Inferior parietal cortex (tissue), 1 donor: Measurements from ENCODE around the gene TLX2.
A peak's percentile ranks its signal among the peaks of the same experiment; 100 is the strongest.

Experiments used
- DNase-seq: peaks from one replicate; pipeline ENCODE4 v3.0.0-alpha.2; 2016; ENCODE audit errors: extremely low spot score

Gene TLX2

DNA sequence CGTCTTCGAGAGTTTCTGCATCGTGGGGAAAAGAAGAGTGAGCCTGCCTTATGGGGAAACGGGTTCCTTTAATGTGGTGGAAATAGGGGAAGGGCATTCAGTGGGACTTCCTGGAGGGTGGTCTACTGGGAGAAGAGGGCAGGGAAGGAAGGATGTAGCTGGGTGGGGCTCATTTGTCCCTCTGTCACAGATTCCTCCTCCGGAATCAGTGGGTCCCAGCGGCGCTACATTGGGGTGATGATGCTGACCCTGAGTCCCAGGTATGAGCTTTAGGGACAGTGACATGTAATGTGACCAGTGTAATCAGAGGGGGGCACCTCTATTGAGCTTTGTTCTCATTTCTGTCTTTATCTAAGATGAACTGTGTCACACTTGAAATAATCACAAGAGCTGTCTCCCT lies 17.4 kb downstream of the TLX2 start:
- no peak for DNase-seq

DNA sequence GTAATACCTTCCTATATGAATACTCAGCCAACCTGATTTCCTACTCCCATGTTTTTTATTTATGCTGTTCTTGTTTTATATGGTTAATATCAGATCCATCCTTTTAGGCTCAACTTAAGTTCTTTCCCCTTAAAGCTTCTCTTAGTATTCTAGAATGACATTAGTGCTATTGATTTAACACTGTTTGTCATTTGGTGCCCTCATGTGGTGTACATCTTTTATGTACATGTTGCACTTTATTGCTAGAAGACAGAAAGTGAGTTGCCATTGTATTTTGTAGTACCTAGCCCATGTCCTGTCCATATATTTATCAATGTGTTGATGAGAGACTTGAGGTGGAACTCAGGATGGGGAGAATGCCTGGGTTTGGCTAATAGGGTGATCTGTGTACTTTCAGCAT lies 18.0 kb downstream of the TLX2 start:
- no peak for DNase-seq

DNA sequence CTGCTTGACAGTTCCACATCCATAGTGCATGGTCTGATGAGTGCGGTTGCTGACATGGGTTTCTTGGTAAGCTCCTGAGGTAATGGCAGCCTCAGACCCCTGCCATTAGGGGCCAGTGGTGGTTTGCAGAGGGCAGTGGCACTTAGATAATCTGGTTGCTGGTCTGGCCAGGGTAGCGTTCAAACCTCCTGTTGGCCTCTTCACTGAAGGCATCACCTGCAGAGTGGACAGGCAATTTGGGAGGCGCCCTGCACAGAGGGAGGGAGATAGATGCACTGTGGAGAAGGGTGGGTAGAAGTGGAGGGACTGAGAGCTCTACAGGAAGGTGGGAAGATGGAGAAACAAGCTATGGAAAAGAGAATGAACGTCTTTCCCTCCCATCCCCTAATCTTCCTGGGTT lies 19.2 kb downstream of the TLX2 start:
- DNase-seq, result no peak

DNA sequence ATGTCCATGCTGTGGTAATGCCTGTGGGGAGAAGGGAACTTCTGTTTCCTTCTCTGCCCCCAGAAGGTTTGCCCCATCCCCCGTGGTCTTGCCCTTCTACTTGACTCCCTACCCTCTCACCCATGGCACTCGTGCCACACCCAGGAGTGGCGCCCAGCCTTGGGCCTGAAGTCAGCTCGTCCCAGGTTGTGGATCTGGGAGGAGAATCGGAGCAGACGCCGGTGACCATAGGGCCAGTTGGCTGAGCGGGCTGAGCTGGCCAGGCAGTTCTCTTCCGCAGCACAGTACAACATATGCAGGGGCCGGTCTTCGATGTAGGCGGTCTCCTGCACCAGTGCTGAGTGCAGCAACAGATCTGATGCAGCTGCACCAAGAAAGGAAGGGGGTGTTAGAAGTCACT lies 20.2 kb downstream of the TLX2 start:
- DNase-seq, result no peak

DNA sequence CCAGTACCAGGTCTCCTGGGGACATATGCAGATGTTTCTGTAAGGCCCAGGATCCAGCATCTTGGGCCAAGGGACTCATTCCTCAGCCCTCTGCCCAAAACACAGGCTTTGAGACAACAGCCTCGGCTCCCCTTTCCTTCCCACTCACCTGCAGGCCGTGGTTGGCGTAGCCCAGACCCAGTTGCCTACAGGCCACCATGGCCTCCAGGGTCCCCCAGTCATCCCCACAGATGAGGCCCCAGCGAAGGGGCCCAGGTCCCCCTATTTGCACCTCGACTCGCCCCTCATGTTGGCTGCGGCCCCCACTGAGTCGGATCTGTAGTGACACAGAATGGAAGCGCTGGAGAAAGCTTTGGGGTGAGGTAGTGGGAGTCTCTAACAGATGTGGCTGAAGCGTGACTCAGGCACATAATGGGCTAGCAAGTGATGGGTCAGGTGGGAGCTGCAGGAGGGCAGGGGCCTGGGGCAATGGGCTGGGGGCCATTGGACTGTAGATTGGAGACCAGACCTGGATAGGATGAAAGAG lies 21.3 kb downstream of the TLX2 start:
- no peak for DNase-seq

DNA sequence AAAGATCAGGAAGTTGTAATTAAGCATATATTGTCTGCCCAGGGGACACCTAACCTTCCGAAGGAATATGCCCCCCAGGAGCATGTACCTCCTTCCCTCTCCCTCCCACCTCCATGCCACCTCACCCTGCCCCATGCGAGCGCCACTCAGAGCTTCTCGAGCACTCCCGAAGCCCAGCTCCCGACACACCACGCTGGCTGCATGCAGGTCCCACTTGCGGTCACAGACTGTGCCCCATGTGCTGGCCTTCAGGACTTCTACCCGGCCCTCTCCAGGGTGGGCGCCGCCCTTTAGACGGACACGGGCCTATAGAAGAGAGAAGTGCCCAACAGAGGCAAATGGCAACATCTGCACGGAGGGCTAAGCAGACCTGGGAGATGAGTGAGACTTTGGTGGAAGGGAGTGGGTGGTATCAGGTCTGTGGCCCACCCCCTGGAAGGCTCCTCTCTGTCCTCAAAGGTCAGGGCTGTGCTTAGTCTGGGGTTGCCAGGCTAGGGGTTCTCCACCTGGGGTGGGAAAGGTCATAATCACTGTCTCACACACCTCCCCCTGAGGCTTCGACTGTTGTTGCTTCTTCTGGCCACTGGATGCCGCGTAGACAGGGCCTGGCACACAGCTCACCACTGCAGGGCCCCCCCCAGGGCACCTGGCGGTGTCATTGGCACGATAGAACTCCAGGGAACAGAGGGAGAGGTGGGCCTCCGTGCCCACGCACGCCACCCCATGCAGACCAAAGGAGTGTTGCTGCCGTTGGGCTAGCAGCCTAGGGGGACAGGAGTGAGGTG lies 22.1 kb downstream of the TLX2 start:
- no peak for DNase-seq

DNA sequence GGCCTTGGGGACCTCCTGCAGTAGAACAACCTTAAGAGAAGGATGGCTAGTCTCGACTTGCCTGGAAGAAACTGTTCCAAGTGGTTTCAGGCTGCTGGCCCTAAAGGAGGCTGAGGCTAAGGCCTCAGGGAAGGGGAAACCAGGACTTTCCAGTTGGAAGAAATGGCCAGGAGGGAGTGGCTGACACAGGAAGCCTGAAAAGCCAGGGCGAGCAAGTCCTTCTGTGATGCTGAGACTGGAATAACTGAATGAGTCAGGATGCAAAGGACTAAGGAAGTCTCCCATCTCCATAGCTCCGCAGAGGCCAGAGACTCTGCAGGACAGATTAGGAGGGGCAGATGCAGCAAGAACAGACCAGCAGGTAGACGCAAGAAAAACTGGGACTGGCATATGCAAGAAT lies 22.9 kb downstream of the TLX2 start:
- DNase-seq, result no peak

DNA sequence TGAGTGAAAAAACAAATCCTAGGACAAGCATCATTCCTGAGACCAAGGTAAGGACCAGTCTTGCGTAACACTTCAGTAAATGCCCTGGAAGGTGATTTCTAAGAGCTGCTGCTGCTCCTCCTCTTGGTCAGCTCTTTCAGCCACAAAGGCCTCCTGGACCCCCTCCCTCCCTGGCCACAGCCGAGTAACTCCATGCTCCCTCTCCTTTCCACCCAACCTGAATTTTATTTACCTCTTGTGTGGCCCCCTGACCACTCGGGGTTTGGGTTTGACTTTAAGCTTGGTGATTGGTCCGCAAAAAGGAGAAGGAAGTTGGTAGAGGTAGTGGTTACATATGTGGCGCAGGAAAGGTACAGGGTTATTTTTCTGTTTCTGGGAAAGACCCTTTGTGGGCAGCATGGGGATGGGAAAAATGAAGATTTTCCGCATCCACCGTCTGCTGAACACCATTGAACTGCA lies 24.7 kb downstream of the TLX2 start:
- no peak for DNase-seq

DNA sequence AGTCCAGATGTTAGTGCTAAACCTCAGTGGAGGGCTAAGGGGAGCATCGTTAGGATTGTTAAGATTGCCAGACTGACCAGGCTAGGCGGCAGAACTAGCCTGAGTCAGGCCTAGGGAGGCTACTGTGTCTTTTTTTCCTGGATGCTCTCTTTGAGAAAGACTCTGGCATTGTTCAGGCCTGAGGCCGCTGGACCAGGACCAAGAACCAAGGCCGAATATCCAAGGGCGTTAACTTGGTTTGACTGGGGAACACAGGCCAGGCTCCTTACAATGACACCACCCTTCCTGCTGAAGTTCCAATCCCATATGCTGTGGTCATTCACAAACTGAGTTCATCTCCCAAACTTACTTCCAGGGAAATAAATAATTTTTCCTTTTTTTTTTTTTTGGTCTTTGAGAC lies 26.0 kb downstream of the TLX2 start:
- DNase-seq, result no peak

DNA sequence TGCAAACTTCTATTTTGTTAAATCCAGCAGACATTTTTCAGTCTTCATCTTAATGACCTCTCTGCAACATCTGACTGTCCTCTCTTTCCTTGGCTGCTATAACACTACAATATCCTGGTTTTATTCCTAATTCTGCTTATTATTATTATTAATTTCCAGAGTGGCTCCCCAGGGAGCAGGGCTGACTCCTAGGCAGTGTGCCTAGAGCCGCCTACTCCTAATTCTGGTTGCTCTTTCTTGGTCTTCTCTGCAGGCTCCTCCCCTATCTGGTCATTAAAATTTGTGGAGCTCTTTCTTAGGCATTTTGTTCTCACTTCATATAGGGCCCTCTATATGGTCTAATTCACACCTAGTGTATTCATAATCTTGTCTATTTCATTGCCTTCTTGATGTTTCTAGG lies 28.7 kb downstream of the TLX2 start:
- no peak for DNase-seq

DNA sequence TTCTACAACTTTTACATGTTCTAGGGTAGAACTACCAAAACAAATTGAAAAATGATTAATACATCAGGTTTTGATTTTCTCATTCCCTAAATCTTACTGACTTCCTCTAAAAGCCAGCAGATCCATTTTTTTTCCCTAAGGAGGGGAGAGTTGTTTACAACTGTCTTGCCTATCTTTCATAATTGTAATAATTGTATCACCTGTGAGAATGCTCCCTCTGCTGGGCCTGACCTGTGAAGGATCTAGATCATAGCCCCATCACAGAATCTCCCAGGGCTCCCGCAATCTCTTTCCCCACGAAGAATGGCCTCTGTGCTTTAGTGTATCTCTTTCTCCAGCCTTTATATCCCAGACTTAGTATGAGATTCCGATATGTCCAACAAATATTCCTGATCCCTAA lies 30.4 kb downstream of the TLX2 start:
- DNase-seq, result no peak

DNA sequence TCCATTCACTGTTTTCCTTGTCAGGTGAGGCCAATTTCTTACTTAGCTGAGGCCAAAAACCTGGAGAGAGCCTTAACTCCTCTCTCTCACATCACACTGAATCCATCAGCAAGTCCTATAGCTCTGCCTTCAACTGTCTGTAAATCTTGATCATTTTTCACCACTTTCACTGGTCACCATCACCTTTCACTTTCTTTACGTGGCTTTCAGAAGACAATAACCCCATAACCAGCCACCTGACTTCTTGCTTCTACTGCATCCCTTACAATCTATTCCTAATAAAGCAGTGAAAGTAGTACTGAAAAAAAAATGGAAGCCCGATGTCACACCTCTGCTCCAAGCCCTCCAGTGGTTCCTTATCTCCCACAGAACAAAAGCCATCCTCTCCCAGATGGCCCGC lies 31.8 kb downstream of the TLX2 start:
- DNase-seq, result no peak

DNA sequence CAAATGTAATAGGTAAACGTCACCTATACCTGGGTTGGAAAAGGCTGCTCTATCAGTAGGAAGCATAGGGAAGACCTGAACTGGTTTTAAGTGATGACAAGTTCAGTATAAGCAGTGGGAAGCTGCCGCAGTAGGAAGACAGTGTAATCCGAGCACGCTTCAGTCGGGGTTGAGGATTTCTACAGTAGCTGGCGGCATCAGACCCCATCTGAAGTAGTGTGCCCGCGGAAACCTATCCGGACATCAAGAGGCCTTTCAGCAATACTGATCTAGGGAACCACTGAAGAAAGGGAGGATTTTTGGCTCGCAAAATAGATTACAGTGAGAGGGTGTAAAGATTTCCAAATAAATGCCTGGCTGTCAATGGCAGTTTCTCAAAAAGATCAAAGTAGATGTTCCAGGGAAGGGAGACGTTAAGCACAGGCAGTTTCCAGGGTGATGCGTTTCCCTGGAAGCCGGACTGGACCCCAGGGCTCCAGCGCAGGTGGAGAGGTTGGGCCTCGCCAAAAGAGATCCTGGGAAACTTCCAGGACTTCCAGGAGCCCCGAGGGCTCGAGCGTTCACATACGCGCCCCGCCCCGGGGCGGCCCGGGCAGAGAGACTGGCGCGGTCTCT lies 34.1 kb downstream of the TLX2 start:
- DNase-seq, result no peak

DNA sequence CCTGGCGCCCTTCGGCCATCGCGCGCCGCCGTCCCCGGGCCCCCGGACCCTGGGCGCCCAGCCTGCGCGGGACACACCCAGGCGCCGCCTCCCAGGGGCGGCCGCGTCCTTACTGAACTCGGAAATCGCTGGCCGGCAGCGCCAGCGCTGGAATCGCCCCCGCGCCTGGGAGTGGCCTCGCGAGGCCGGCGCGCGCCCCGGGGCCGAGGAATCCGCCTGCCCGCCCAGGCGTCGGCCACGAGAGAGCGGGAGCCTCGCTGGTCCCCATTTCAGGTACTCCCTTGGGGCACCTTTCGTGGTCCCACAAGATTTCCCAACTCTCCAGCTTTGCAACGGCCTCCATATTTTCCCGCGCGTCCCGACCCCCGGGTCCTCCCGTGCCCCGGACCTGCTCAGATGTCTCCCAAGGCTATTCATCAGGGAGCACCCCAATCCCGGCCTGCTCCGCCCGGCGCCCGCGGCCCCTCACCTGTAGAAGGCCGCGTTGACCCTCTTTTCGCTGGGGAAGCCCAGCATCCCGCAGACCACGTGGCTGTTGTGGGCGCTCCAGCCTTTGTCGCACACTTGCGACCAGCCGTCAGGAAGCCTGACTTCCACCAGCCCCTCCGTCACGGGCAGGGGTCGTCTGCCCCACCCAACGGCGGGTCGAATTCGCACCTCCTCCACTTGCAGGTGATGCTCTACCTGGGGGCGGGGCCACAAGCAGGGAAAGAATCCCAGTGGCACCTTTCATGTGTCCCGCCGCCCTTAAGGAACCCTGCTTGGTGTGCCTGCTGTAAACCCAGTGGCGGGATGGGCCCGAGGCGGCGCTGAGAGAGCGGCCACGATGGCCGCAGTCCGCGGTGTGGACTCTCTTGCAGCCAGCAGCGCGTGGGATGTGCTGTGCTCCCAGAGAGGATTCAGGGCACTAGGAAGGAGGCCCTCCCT lies 34.9 kb downstream of the TLX2 start:
- DNase-seq, result no peak

DNA sequence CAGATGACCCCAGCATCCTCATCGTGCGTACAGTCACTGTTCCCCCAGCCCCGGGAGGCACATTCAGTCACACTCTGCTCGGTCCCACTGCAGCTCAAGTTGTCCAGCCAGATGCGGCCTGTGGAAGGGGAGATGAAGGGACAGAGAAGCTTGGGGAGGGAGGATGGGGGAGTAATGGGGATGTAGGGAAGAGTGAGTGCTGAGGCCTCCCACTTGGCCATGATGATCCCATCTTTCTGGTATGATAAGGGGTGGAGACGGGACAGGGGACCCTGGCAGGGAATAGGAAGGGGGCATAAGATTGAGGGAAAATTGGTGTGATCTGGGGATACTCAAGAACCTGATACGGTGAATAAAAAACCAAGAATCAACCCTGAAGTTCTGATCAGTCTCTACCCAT lies 36.0 kb downstream of the TLX2 start:
- no peak for DNase-seq

DNA sequence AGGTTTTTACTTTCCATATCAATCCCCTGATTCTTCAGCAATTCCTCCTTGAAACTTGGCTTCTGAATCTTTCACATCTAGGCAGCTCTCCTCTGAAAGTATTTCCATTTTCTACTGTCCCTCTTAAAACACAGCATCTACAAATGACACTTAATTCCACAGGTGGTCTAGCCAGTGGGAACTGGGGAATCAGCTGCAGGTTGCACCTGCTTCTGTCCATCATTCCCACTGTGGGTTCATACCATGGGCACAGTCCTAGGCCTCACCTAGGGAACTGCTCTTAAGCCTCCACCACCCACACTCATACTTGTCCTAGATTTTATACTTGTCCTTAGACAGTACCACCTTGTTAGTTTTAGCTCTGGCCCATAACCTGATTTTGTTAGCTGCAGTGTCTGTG lies 37.3 kb downstream of the TLX2 start:
- DNase-seq, result no peak

DNA sequence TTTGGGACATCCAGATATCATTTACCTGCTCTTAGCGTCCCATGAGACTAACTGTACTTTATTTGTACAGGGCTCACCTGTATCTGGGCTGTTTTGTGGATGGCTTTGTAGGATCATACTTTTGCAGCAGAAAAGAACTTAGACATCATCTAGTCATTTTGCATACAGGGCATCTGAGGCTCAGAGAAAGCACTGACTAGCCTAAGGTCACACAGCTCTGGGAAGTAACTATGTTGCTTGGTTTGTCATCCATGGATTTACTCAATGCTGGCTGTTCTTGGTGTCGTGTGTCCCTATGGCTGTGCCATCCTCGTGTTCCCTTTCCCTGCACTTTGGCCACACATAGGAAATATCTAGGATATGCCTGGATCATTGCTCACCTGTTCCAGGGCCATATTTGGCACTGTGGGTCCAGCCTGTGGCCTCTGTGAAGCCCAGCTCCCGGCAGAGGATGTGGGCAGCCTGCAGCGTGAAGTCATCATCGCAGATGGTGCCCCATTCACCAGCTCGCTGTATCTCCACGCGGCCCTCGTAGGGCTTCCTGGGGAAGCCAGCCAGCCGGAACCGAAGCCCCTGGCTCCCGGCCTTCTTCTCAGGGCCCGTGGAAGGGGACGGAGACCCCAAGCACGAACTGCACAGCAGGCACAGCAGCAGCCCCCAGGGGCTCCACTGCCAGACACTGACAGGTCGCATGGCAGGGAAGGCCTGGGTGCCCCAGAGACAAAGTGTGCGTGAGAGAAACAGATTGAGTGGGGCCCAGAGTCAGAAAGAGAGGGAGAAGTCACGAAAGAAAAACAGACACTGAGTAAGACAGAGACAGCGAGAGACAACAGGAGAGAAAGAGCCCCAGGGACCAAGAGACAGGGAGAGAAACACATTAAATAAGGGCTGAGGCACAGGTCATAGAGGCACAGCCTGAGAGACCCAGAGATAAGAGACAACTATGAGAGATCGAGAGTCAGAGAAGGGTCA lies 38.0 kb downstream of the TLX2 start:
- no peak for DNase-seq

DNA sequence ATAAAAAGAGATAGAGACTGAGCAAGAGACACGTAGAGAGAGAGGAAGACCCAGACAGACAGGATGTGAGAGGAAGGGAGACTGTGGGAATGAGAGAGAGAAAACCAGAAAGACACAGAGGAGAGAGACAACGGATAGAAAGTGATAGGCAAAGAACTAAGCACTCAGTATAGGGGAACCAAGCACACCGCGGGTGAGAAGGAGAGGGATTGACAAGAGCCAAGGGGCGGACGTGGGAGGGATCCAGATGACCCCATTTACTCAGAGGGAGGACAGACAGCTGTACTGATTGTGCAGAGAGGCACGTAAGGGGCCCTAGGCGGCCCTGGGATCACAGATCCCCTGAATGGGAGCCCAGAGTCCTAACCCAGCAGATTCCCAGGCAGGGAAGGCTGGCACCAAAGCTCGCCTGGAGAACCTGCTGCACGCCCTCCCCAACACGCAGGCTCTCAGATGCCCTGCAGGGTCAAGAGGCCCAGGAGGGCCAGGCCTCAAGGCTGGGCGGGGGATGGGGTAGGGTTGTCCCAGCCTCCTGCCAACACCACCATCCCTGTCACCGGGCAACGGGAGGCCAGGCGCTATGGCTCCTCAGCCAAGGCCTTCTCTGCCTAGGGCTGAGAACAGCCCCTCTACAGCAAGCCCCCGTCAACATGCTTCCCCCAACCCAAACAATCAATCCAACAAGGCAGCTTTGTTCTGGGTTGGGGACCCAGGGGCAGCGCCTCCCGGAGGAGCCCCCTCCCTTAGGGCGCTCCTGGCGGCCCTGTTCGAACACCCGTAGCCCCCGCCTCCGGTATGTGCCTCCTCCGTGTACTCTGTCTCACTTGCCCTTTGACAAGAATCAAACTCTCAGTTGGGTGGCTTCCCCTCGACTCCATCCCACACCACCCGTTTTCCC lies 38.9 kb downstream of the TLX2 start:
- no peak for DNase-seq

DNA sequence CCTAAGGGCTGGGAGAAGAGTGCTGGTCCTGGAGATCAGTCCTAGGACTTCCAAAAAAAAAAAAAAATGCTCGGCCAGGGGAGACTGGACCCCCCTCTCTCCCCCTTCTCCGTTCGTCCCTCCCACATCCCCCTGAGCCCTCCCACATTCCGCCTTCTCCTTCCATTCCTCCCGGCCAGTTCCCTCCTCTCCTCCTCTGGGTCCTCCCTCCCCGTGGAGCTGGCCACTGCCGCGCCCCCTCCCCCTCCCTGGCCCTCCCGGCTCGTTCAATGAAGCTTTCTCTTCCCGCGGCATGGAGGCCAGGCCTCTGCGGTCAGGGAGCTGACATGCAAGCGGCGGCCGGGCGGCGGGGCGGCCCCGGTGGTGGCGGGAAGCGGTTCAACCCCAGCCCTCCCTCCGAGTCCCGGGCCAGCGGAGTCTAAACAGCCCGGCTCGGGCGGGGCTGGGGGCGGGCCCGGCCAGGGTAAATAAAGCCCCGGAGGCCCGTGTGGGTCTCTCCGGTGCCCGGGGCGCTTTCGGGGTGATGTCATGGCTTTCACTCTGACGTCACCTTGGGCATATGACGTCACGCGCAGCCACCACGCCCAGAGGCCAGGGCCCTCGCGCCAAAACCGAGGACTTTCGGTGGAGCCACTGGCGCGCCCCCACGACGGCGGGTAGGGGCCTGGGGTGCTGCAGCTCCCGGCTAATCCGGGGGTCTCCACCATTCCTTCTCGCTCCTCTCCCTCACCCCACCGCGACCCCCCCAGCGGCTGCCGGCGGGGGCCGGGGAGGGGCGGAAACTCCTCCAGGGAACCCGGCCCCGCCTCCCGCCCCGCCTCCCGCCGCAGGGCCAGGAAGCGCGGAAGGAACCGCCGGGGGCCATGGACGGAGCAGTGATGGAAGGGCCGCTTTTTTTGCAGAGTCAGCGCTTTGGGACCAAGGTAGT lies 39.9 kb downstream of the TLX2 start, which contains the start of the genes DOK1 and LOXL3:
DOK1 (plus strand) TSS at position 829 of the 928 bp plus-strand sequence; CDS start at position 864, 35 bp downstream.
LOXL3 (minus strand) TSS at position 51 of the 928 bp plus-strand sequence. CDS start 1,308 bp downstream, outside the sequence.
- peak; percentile 44 for DNase-seq
